ENCODE results near the gene HECW1. TPM values are rescaled to one million over a fixed set of nuclear protein-coding genes. Genes with fewer than 3 reads are reported as not detected.

Gene HECW1
- polyA plus RNA-seq, 1 donor (not counting 4 experiments of a cell fraction or from before 2014, with no cell fraction given): not detected

- no peak for TF ChIP-seq CTCF (optimal IDR thresholded peaks at IDR 0.05 in 1 of 3, IDR thresholded peaks at IDR 0.05 in 1 of 3, conservative IDR thresholded peaks at IDR 0.05 in 1 of 3; ENCODE audit: extremely low read depth in 1 of 3, insufficient read depth in 2 of 3, low read length in 3 of 3)
- no peak for TF ChIP-seq EZH2 (IDR thresholded peaks at IDR 0.05; ENCODE audit: low read length)
- Histone ChIP-seq H2AFZ (ENCODE audit: control insufficient read depth, low read length) (no peak overlapping the region), H3K4me2 (ENCODE audit: control insufficient read depth, extremely low read depth, insufficient read depth, low read depth, low read length) (no peak overlapping the region), H3K27me3 (ENCODE audit: control insufficient read depth, extremely low read depth, insufficient read depth, low read length) (peaks cover 10% of the 10 kb centered on the region), H3K36me3 (ENCODE audit: control insufficient read depth in 2 of 2, extremely low read depth in 1 of 2, insufficient read depth in 2 of 2, low read length in 2 of 2) (no peaks in the 10 kb centered on the region), H3K9me1 (ENCODE audit: control insufficient read depth, extremely low read depth, insufficient read depth, low read length) (no peaks in the 10 kb centered on the region), H4K20me1 (ENCODE audit: control insufficient read depth, extremely low read depth, insufficient read depth, low read length) (no peaks in the 10 kb centered on the region), H3K79me2 (ENCODE audit: control insufficient read depth, insufficient read depth, low read length) (no peaks in the 10 kb centered on the region), H3K4me1 (ENCODE audit: control insufficient read depth, extremely low read depth, insufficient read depth, low read length) (peaks cover 3% of the 10 kb centered on the region), H3K27ac (ENCODE audit: control insufficient read depth, insufficient read depth, low read length) (no peak overlapping the region), H3K4me3 (ENCODE audit: control insufficient read depth in 2 of 3, extremely low read depth in 1 of 3, insufficient read depth in 2 of 3, low read depth in 1 of 3, low read length in 3 of 3) (no peak overlapping the region), H3K9me3 (ENCODE audit: control insufficient read depth, low read depth, low read length) (no peaks in the 10 kb centered on the region), H3K9ac (ENCODE audit: control insufficient read depth, extremely low read depth, insufficient read depth, low read length) (no peak overlapping the region)
- no peak for DNase-seq (ENCODE audit: low read depth, low spot score)
- FAIRE-seq: no peak
- dilution Hi-C loops (cut with MboI; ENCODE audit: extremely low pct_ligation_motif_present, low sequenced_read_pairs): no loop called here
Measured at GRCh38 chr7:43298617-43299016, 186.2 kb downstream of the HECW1 start.

DNA sequence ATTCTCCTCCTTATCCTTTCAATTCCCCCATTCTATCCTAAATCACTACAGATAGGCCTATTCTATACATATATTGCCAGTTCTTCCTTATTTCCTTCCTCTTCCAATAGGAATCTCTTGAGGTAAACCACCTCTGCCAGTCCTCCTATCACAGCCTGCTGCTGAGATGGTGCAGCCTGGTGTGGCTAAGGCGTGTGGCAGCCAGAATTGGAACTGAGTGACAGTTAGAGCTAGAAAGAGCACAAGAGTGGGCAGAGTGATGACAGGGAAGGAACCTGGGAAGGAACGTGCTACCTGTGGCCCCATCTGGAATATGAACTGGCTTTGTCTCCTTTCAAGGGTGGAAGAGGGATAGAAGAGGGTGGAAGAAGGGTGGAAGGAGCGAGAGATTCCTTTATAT lies 187.7 kb downstream of the HECW1 start:
- no peak for FAIRE-seq
- no peak overlapping the region for H3K4me3 ChIP-seq (ENCODE audit: control insufficient read depth in 2 of 3, extremely low read depth in 1 of 3, insufficient read depth in 2 of 3, low read depth in 1 of 3, low read length in 3 of 3)
- H3K27me3 ChIP-seq (ENCODE audit: control insufficient read depth, extremely low read depth, insufficient read depth, low read length): peaks cover 10% of the 10 kb centered on the region
- no peaks in the 10 kb centered on the region for H3K36me3 ChIP-seq (ENCODE audit: control insufficient read depth in 2 of 2, extremely low read depth in 1 of 2, insufficient read depth in 2 of 2, low read length in 2 of 2)
- no peak overlapping the region for H3K4me2 ChIP-seq (ENCODE audit: control insufficient read depth, extremely low read depth, insufficient read depth, low read depth, low read length)
- TF ChIP-seq CTCF (optimal IDR thresholded peaks at IDR 0.05 in 1 of 3, IDR thresholded peaks at IDR 0.05 in 1 of 3, conservative IDR thresholded peaks at IDR 0.05 in 1 of 3; ENCODE audit: extremely low read depth in 1 of 3, insufficient read depth in 2 of 3, low read length in 3 of 3) (no peak), EZH2 (IDR thresholded peaks at IDR 0.05; ENCODE audit: low read length) (no peak)
- H3K79me2 ChIP-seq (ENCODE audit: control insufficient read depth, insufficient read depth, low read length): no peaks in the 10 kb centered on the region
- H3K27ac ChIP-seq (ENCODE audit: control insufficient read depth, insufficient read depth, low read length): no peak overlapping the region
- no peaks in the 10 kb centered on the region for H3K9me1 ChIP-seq (ENCODE audit: control insufficient read depth, extremely low read depth, insufficient read depth, low read length)
- no peaks in the 10 kb centered on the region for H3K9me3 ChIP-seq (ENCODE audit: control insufficient read depth, low read depth, low read length)
- no peak overlapping the region for H2AFZ ChIP-seq (ENCODE audit: control insufficient read depth, low read length)
- dilution Hi-C loops (cut with MboI; ENCODE audit: extremely low pct_ligation_motif_present, low sequenced_read_pairs): no loop called here
- H3K4me1 ChIP-seq (ENCODE audit: control insufficient read depth, extremely low read depth, insufficient read depth, low read length): peaks cover 5% of the 10 kb centered on the region
- DNase-seq (ENCODE audit: low read depth, low spot score): no peak
- no peaks in the 10 kb centered on the region for H4K20me1 ChIP-seq (ENCODE audit: control insufficient read depth, extremely low read depth, insufficient read depth, low read length)
- H3K9ac ChIP-seq (ENCODE audit: control insufficient read depth, extremely low read depth, insufficient read depth, low read length): no peak overlapping the region

Measured in keratinocyte (primary cell).